HG03432 (cell line): ENCODE measurements around the gene CNN2.
"Not testable (repeated sequence)": the region's sequence is repeated elsewhere in the genome, so short reads cannot be mapped to it uniquely, and the experiment has no call there.

ENCODE experiments used
- ATAC-seq: cut with Tn5 transposase; IDR thresholded peaks from one replicate; pipeline ENCODE4 v1.9.1; 2021; ENCODE audit warnings: mild to moderate bottlenecking, moderate library complexity; ENCODE audit not compliant: unreplicated experiment

CNN2 gene

GRCh38 chr19:1010586-1011510 lies 15.6 kb upstream of the CNN2 start:
- no peak for ATAC-seq

- no peak for ATAC-seq
Measured at GRCh38 chr19:1011831-1012333, 14.5 kb upstream of the CNN2 start.

- ATAC-seq, result no peak
Measured at GRCh38 chr19:1012334-1012733, 14.1 kb upstream of the CNN2 start.

- ATAC-seq, result no peak
Measured at GRCh38 chr19:1013218-1013617, 13.2 kb upstream of the CNN2 start.

- no peak for ATAC-seq
Measured at GRCh38 chr19:1014161-1015060, 12.0 kb upstream of the CNN2 start.

- no peak for ATAC-seq
Measured at GRCh38 chr19:1015061-1015781, 11.2 kb upstream of the CNN2 start.

GRCh38 chr19:1015782-1016646 lies 10.4 kb upstream of the CNN2 start:
- no peak for ATAC-seq

- no peak for ATAC-seq
Measured at GRCh38 chr19:1016647-1017114, 9.7 kb upstream of the CNN2 start.

GRCh38 chr19:1017115-1017905 lies 9.1 kb upstream of the CNN2 start:
- ATAC-seq, result no peak

- ATAC-seq, result no peak
Measured at GRCh38 chr19:1017906-1018305, 8.5 kb upstream of the CNN2 start.

- ATAC-seq, result no peak
Measured at GRCh38 chr19:1018393-1018792, 8.0 kb upstream of the CNN2 start.

- ATAC-seq, result no peak
Measured at GRCh38 chr19:1018932-1019615, 7.3 kb upstream of the CNN2 start.

GRCh38 chr19:1019616-1019961 lies 6.8 kb upstream of the CNN2 start:
- ATAC-seq, result no peak

GRCh38 chr19:1019980-1020867 lies 6.2 kb upstream of the CNN2 start:
- ATAC-seq, result no peak

GRCh38 chr19:1020868-1021425 lies 5.5 kb upstream of the CNN2 start, which contains the start of gene TMEM259:
Gene TMEM259 (minus strand): TSS chr19:1021123. CDS start chr19:1020996, 127 bp downstream.
- ATAC-seq, result peak; percentile 79

- ATAC-seq, result not testable (repeated sequence)
Measured at GRCh38 chr19:1023883-1024188, 2.6 kb upstream of the CNN2 start.

- ATAC-seq, result not testable (repeated sequence)
Measured at GRCh38 chr19:1025080-1025479, 1.3 kb upstream of the CNN2 start.
